PFSK-1 (cell line): ENCODE results near the gene EIF3D.

ENCODE experiments used
- FOXP2 ChIP-seq: optimal IDR thresholded peaks from 2 replicates; pipeline ENCODE3; 2011; ENCODE audit warnings: borderline replicate concordance, control low read depth, inconsistent platforms; ENCODE audit not compliant: insufficient read depth; ENCODE audit errors: extremely low read length, extremely low read depth
- POLR2AphosphoS5 ChIP-seq: IDR thresholded peaks from 2 replicates; pipeline ENCODE4 v1.6.1; 2012; ENCODE audit warnings: low read depth, mild to moderate bottlenecking, control low read depth, low read length, moderate library complexity
- REST ChIP-seq, 2 experiments: IDR thresholded peaks; 2 replicates each; pipeline versions ENCODE4 v1.6.1 to v1.8.0; 2011 to 2012; ENCODE audit warnings: low read depth in 2 of 2, low read length in 2 of 2, control low read depth in 1 of 2, inconsistent platforms in 1 of 2, mild to moderate bottlenecking in 1 of 2, moderate library complexity in 1 of 2; ENCODE audit not compliant: insufficient read depth in 1 of 2
- SIN3A ChIP-seq: IDR thresholded peaks from 2 replicates; pipeline ENCODE4 v1.6.1; 2012; ENCODE audit warnings: mild to moderate bottlenecking, low read length, moderate library complexity, borderline replicate concordance; ENCODE audit not compliant: insufficient read depth
- TAF1 ChIP-seq: IDR thresholded peaks from 2 replicates; pipeline ENCODE4 v1.6.1; 2012; ENCODE audit warnings: low read length, control low read depth, borderline replicate concordance; ENCODE audit not compliant: insufficient read depth

DNA sequence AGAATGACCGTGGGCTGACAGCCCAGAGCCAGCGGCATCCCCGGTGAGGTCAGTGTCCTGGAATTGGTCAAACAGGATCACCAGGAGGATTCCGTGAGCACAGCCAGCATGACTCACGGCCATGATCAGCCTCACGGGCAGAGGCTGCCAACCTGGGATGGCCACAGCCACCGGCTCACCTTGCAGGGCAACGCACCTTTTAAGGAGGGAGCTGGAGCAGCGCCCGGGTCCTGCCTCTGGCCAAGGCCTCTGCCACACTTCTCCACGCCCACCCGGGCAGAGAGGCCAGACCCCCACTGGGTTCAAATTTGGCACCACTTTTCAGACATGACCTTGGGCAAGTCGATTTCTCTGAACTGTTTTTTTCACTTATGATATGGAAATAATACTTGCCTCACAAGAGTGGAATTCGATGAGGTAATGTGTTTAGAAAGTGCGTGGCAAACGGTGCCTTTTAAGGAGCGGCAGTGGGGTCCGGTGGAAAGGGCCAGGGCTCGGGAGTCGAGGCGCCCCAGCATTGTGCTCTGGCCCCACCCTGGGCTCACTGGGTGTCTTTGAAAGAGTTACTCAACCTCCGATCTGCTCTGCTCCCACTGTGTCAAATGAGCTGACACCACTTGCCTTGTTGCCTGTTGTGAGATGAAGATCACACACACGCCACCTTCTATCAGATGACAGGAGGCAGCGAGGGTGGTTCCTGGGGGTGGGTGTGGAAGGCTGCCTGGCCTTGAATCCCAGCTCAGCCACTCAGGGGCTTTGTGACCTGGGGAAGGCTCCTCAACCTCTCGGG, 63.5 kb downstream of the EIF3D start:
- TF ChIP-seq REST (IDR thresholded peaks at IDR 0.05; ENCODE audit: insufficient read depth in 1 of 2, low read depth in 2 of 2, low read length in 2 of 2) (no peak), POLR2AphosphoS5 (no peak), TAF1 (no peak), SIN3A (no peak), FOXP2 (no peak)
